C4-2B (cell line): ENCODE results near the gene CES3.

Source experiments
- ZFX ChIP-seq: fragments of 450-650 bp; IDR thresholded peaks from 2 replicates; pipeline ENCODE4 v1.6.1; 2017
- TF ChIP-seq, protein P1 (sequence below): fragments of 450-650 bp; conservative IDR thresholded peaks from 2 replicates; pipeline ENCODE4 v1.5.1; 2017; ENCODE audit warnings: mild to moderate bottlenecking

DNA sequence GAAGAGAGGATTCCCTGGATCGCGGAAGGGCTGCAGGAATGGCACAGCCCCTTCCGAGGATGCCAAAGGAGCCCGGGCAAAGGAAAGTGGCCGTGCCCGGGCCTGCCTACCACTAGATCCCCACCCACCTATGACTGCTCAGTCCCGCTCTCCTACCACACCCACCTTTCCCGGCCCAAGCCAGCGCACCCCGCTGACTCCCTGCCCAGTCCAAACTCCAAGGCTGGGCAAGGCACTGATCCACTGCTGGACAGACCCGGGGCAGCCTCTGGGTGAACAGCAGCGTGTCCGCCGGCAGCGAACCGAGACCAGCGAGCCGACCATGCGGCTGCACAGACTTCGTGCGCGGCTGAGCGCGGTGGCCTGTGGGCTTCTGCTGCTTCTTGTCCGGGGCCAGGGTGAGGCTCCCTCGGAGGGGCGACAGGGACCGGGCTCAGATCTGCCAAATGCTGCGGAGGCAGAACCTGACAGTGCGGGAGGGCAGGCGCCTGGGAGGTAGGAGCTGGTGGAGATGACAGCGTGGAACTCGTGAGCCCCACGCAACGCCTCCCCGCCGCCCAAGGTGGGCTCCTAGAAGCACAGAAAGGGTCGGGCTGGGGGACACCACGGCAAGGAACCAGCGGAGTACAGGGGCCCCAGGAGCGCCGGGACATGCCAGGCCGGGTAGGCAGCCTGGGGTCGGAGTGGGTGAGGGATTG is 25.6 kb upstream of the CES3 start, which contains the start of gene CES2:
- TF ChIP-seq, protein P1, sequence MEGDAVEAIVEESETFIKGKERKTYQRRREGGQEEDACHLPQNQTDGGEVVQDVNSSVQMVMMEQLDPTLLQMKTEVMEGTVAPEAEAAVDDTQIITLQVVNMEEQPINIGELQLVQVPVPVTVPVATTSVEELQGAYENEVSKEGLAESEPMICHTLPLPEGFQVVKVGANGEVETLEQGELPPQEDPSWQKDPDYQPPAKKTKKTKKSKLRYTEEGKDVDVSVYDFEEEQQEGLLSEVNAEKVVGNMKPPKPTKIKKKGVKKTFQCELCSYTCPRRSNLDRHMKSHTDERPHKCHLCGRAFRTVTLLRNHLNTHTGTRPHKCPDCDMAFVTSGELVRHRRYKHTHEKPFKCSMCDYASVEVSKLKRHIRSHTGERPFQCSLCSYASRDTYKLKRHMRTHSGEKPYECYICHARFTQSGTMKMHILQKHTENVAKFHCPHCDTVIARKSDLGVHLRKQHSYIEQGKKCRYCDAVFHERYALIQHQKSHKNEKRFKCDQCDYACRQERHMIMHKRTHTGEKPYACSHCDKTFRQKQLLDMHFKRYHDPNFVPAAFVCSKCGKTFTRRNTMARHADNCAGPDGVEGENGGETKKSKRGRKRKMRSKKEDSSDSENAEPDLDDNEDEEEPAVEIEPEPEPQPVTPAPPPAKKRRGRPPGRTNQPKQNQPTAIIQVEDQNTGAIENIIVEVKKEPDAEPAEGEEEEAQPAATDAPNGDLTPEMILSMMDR, result no peak
- no peak for TF ChIP-seq ZFX
